ENCODE data around the gene GAREM1. TPM values are rescaled to one million over a fixed set of nuclear protein-coding genes. Genes with fewer than 3 reads are reported as not detected.
"Not testable (repeated sequence)": the region's sequence is repeated elsewhere in the genome, so short reads cannot be mapped to it uniquely, and the experiment has no call there.

The GAREM1 gene
- total RNA-seq: under 1 TPM in 1 of 2 experiments, not detected in 1; 0.05 TPM

GRCh38 chr18:32470714-32471633, at the start of gene GAREM1:
Gene GAREM1, minus strand, starts transcription at chr18:32470882. Its CDS starts 454 bp downstream, at chr18:32470428.
- intact Hi-C loops (cut with micrococcal nuclease): loop anchor here (1.0 to 5.0 kb wide), 5 partner anchors 60 to 313 kb away; no protein-coding TSS in a partner anchor
- Mint-ChIP-seq H3K27me3 (peaks cover 46% of the 10 kb centered on the region), H3K4me3 (peak within 1 kb of the TSS; percentile 65), H3K36me3 (no peaks in the 10 kb centered on the region), H3K27ac (no peak within 1 kb of the TSS), H3K4me1 (ENCODE audit: low read depth) (peaks cover 28% of the 10 kb centered on the region), H3K9me3 (no peaks in the 10 kb centered on the region)
- DNase-seq: peak; percentile 85
- ChIA-PET CTCF (interaction anchor here (0.6 to 5.1 kb wide), 12 partner anchors 11 to 529 kb away, joined by 3 to 21 read pairs (median 7); partner anchors contain the start of gene TRAPPC8), POLR2A (no interaction called here)

- Mint-ChIP-seq H3K27ac (no peak overlapping the region), H3K4me3 (no peak overlapping the region), H3K4me1 (ENCODE audit: low read depth) (peaks cover 3% of the 10 kb centered on the region), H3K9me3 (no peaks in the 10 kb centered on the region), H3K27me3 (peaks cover 10% of the 10 kb centered on the region), H3K36me3 (no peaks in the 10 kb centered on the region)
- no peak for DNase-seq
- POLR2A ChIA-PET: no interaction called here
- intact Hi-C loops (cut with micrococcal nuclease): loop anchor here (1.0 kb wide), 1 partner anchor 20 kb away; no protein-coding TSS in a partner anchor
- CTCF ChIA-PET: no interaction called here
Measured at GRCh38 chr18:32511147-32511546, 40.5 kb upstream of the GAREM1 start.

GRCh38 chr18:32509111-32509510, 38.4 kb upstream of the GAREM1 start:
- ChIA-PET CTCF (no interaction called here), POLR2A (no interaction called here)
- H3K36me3 Mint-ChIP-seq: no peaks in the 10 kb centered on the region
- intact Hi-C loops (cut with micrococcal nuclease): no loop called here
- peaks cover 10% of the 10 kb centered on the region for H3K27me3 Mint-ChIP-seq
- H3K4me1 Mint-ChIP-seq (ENCODE audit: low read depth): peaks cover 3% of the 10 kb centered on the region
- no peak overlapping the region for H3K4me3 Mint-ChIP-seq
- no peak overlapping the region for H3K27ac Mint-ChIP-seq
- no peaks in the 10 kb centered on the region for H3K9me3 Mint-ChIP-seq
- no peak for DNase-seq

- peaks cover 10% of the 10 kb centered on the region for H3K27me3 Mint-ChIP-seq
- intact Hi-C loops (cut with micrococcal nuclease): no loop called here
- H3K27ac Mint-ChIP-seq: no peak overlapping the region
- ChIA-PET CTCF (no interaction called here), POLR2A (no interaction called here)
- H3K9me3 Mint-ChIP-seq: no peaks in the 10 kb centered on the region
- H3K36me3 Mint-ChIP-seq: no peaks in the 10 kb centered on the region
- H3K4me1 Mint-ChIP-seq (ENCODE audit: low read depth): peaks cover 3% of the 10 kb centered on the region
- no peak for DNase-seq
- no peak overlapping the region for H3K4me3 Mint-ChIP-seq
Measured at GRCh38 chr18:32507093-32507492, 36.4 kb upstream of the GAREM1 start.

- Mint-ChIP-seq H3K36me3 (no peaks in the 10 kb centered on the region), H3K27ac (no peak overlapping the region), H3K4me3 (no peak overlapping the region), H3K27me3 (peaks cover 22% of the 10 kb centered on the region), H3K9me3 (no peaks in the 10 kb centered on the region), H3K4me1 (ENCODE audit: low read depth) (no peaks in the 10 kb centered on the region)
- ChIA-PET CTCF (no interaction called here), POLR2A (no interaction called here)
- DNase-seq: no peak
- intact Hi-C loops (cut with micrococcal nuclease): no loop called here
Measured at GRCh38 chr18:32502014-32502413, 31.3 kb upstream of the GAREM1 start.

GRCh38 chr18:32501242-32501641, 30.6 kb upstream of the GAREM1 start:
- DNase-seq; POLR2A ChIA-PET; intact Hi-C loops (cut with micrococcal nuclease); H3K4me1 Mint-ChIP-seq (ENCODE audit: low read depth); H3K27ac Mint-ChIP-seq; H3K9me3 Mint-ChIP-seq; CTCF ChIA-PET; H3K36me3 Mint-ChIP-seq; H3K4me3 Mint-ChIP-seq: not testable (repeated sequence)
- peaks cover 25% of the 10 kb centered on the region for H3K27me3 Mint-ChIP-seq

GRCh38 chr18:32483002-32483401, 12.3 kb upstream of the GAREM1 start:
- CTCF ChIA-PET: no interaction called here
- intact Hi-C loops (cut with micrococcal nuclease): no loop called here
- Mint-ChIP-seq H3K27ac (no peak overlapping the region), H3K27me3 (peaks cover 19% of the 10 kb centered on the region), H3K9me3 (no peaks in the 10 kb centered on the region), H3K36me3 (no peaks in the 10 kb centered on the region), H3K4me3 (no peak overlapping the region), H3K4me1 (ENCODE audit: low read depth) (no peaks in the 10 kb centered on the region)
- DNase-seq: no peak
- POLR2A ChIA-PET: no interaction called here

- H3K4me3 Mint-ChIP-seq: no peak overlapping the region
- no peak for DNase-seq
- ChIA-PET POLR2A (no interaction called here), CTCF (no interaction called here)
- no peak overlapping the region for H3K27ac Mint-ChIP-seq
- H3K9me3 Mint-ChIP-seq: no peaks in the 10 kb centered on the region
- peaks cover 19% of the 10 kb centered on the region for H3K27me3 Mint-ChIP-seq
- H3K4me1 Mint-ChIP-seq (ENCODE audit: low read depth): no peaks in the 10 kb centered on the region
- H3K36me3 Mint-ChIP-seq: no peaks in the 10 kb centered on the region
- intact Hi-C loops (cut with micrococcal nuclease): no loop called here
Measured at GRCh38 chr18:32482117-32482516, 11.4 kb upstream of the GAREM1 start.

- no peaks in the 10 kb centered on the region for H3K36me3 Mint-ChIP-seq
- no peaks in the 10 kb centered on the region for H3K9me3 Mint-ChIP-seq
- POLR2A ChIA-PET: no interaction called here
- CTCF ChIA-PET: no interaction called here
- no peak for DNase-seq
- H3K27me3 Mint-ChIP-seq: peaks cover 18% of the 10 kb centered on the region
- no peak overlapping the region for H3K4me3 Mint-ChIP-seq
- no peaks in the 10 kb centered on the region for H3K4me1 Mint-ChIP-seq (ENCODE audit: low read depth)
- intact Hi-C loops (cut with micrococcal nuclease): no loop called here
- H3K27ac Mint-ChIP-seq: no peak overlapping the region
Measured at GRCh38 chr18:32480581-32480980, 9.9 kb upstream of the GAREM1 start.

- intact Hi-C loops (cut with micrococcal nuclease): no loop called here
- Mint-ChIP-seq H3K4me3 (no peak overlapping the region), H3K36me3 (no peaks in the 10 kb centered on the region), H3K4me1 (ENCODE audit: low read depth) (no peaks in the 10 kb centered on the region), H3K27me3 (peaks cover 19% of the 10 kb centered on the region), H3K9me3 (no peaks in the 10 kb centered on the region), H3K27ac (no peak overlapping the region)
- no peak for DNase-seq
- ChIA-PET CTCF (interaction anchor here (1.2 kb wide), 1 partner anchor 52 kb away, joined by 3 read pairs; no protein-coding TSS in a partner anchor), POLR2A (no interaction called here)
Measured at GRCh38 chr18:32478807-32479206, 8.1 kb upstream of the GAREM1 start.

- H3K9me3 Mint-ChIP-seq: no peaks in the 10 kb centered on the region
- no peak overlapping the region for H3K27ac Mint-ChIP-seq
- POLR2A ChIA-PET: no interaction called here
- H3K4me3 Mint-ChIP-seq: no peak overlapping the region
- H3K4me1 Mint-ChIP-seq (ENCODE audit: low read depth): no peaks in the 10 kb centered on the region
- H3K27me3 Mint-ChIP-seq: peaks cover 14% of the 10 kb centered on the region
- H3K36me3 Mint-ChIP-seq: no peaks in the 10 kb centered on the region
- no peak for DNase-seq
- CTCF ChIA-PET: interaction anchor here (1.2 kb wide), 1 partner anchor 52 kb away, joined by 3 read pairs; no protein-coding TSS in a partner anchor
- intact Hi-C loops (cut with micrococcal nuclease): no loop called here
Measured at GRCh38 chr18:32478317-32478716, 7.6 kb upstream of the GAREM1 start.

- intact Hi-C loops (cut with micrococcal nuclease): no loop called here
- Mint-ChIP-seq H3K27ac (no peak overlapping the region), H3K4me1 (ENCODE audit: low read depth) (peaks cover 7% of the 10 kb centered on the region), H3K36me3 (no peaks in the 10 kb centered on the region), H3K9me3 (no peaks in the 10 kb centered on the region), H3K27me3 (peaks cover 23% of the 10 kb centered on the region), H3K4me3 (no peak overlapping the region)
- CTCF ChIA-PET: interaction anchor here (1.7 kb wide), 1 partner anchor 76 kb away, joined by 3 read pairs; no protein-coding TSS in a partner anchor
- DNase-seq: no peak
- POLR2A ChIA-PET: no interaction called here
Measured at GRCh38 chr18:32476106-32476505, 5.4 kb upstream of the GAREM1 start.

GRCh38 chr18:32475069-32475468, 4.4 kb upstream of the GAREM1 start:
- intact Hi-C loops (cut with micrococcal nuclease); POLR2A ChIA-PET; H3K36me3 Mint-ChIP-seq; H3K4me1 Mint-ChIP-seq (ENCODE audit: low read depth); H3K9me3 Mint-ChIP-seq; H3K27ac Mint-ChIP-seq; H3K4me3 Mint-ChIP-seq; DNase-seq: not testable (repeated sequence)
- CTCF ChIA-PET: interaction anchor here (1.7 kb wide), 1 partner anchor 77 kb away, joined by 3 read pairs; no protein-coding TSS in a partner anchor
- peaks cover 24% of the 10 kb centered on the region for H3K27me3 Mint-ChIP-seq
